HUES64 (cell line): ENCODE data around the gene METTL6. TPM values are rescaled to one million over a fixed set of nuclear protein-coding genes. Genes with fewer than 3 reads are reported as not detected.

Experiments used
- H3K27ac ChIP-seq: 2 replicates; pipeline ENCODE4 v1.7.0; 2013; ENCODE audit warnings: low read depth, low read length, inconsistent platforms
- H3K27me3 ChIP-seq: 2 replicates; pipeline ENCODE4 v1.6.1; 2013; ENCODE audit warnings: mild to moderate bottlenecking, low read length; ENCODE audit not compliant: insufficient read depth
- H3K36me3 ChIP-seq: 2 replicates; pipeline ENCODE4 v1.6.1; 2013; ENCODE audit warnings: mild to moderate bottlenecking, low read length; ENCODE audit not compliant: insufficient read depth
- H3K4me1 ChIP-seq: 2 replicates; pipeline ENCODE4 v1.6.1; 2013; ENCODE audit warnings: mild to moderate bottlenecking, low read length, moderate library complexity; ENCODE audit not compliant: insufficient read depth
- H3K4me3 ChIP-seq: 2 replicates; pipeline ENCODE4 v1.5.1; 2013; ENCODE audit warnings: mild to moderate bottlenecking, low read length, moderate library complexity
- H3K9ac ChIP-seq: 2 replicates; pipeline ENCODE4 v1.6.1; 2013; ENCODE audit warnings: mild to moderate bottlenecking, low read depth, low read length
- H3K9me3 ChIP-seq: 2 replicates; pipeline ENCODE4 v1.6.1; 2013; ENCODE audit warnings: low read depth, low read length; ENCODE audit not compliant: insufficient read depth
- WGBS: fragments of 150-250, 120-280 bp; methylation state at CpG from one replicate; pipeline ENCODE4 v1.1.7; 2013; ENCODE audit warnings: missing lambda C conversion rate; 5-methylcytosine and 5-hydroxymethylcytosine counted together
- polyA plus RNA-seq, 2 experiments: library from polyadenylated mRNA; stranded (reverse); fragments of 50-300 nt; gene quantifications; one replicate each; pipeline ENCODE4 v1.2.3, GENCODE V29; 2013

METTL6 gene
- 17.0 TPM for polyA plus RNA-seq (2013, experiment 1 of 2)
- polyA plus RNA-seq (2013, experiment 2 of 2), result 16.5 TPM

GRCh38 chr3:15427182-15427880, at the start of gene METTL6, which contains the start of gene EAF1:
Gene METTL6, minus strand, starts transcription at chr3:15427544. Its CDS starts 1,033 bp downstream, at chr3:15426511.
Gene EAF1, plus strand, starts transcription at chr3:15427598. Its CDS starts 182 bp downstream, at chr3:15427780.
- WGBS, result under 1% methylated on average over 52 of the region's 52 CpGs
- H3K27me3 ChIP-seq, result no peaks in the 10 kb centered on the region

GRCh38 chr3:15476378-15476777, 49.0 kb upstream of the METTL6 start:
- Histone ChIP-seq H3K36me3 (no peaks in the 10 kb centered on the region), H3K4me1 (no peaks in the 10 kb centered on the region), H3K27me3 (no peaks in the 10 kb centered on the region), H3K9me3 (no peaks in the 10 kb centered on the region), H3K9ac (no peak overlapping the region), H3K4me3 (no peak overlapping the region), H3K27ac (no peak overlapping the region)
- 98% methylated on average over 3 of the region's 3 CpGs for WGBS

More at GRCh38 chr3:15427182-15427880, at the start of gene METTL6, which contains the start of gene EAF1:
- Histone ChIP-seq H3K27ac (peak within 1 kb of the TSS; percentile 91), H3K9me3 (no peaks in the 10 kb centered on the region), H3K4me3 (peak within 1 kb of the TSS; percentile 98), H3K36me3 (peaks cover 63% of the 10 kb centered on the region), H3K9ac (peak within 1 kb of the TSS; percentile 95), H3K4me1 (peaks cover 8% of the 10 kb centered on the region; the same call in 1 of the 2 replicates)

GRCh38 chr3:15475161-15475560, 47.8 kb upstream of the METTL6 start:
- WGBS, result 53% methylated on average over 5 of the region's 5 CpGs
- Histone ChIP-seq H3K9me3 (no peaks in the 10 kb centered on the region), H3K36me3 (no peaks in the 10 kb centered on the region), H3K4me3 (no peak overlapping the region), H3K4me1 (no peaks in the 10 kb centered on the region), H3K9ac (no peak overlapping the region), H3K27me3 (no peaks in the 10 kb centered on the region), H3K27ac (no peak overlapping the region)

- Histone ChIP-seq H3K27me3 (no peaks in the 10 kb centered on the region), H3K27ac (no peak overlapping the region), H3K4me3 (no peak overlapping the region), H3K36me3 (no peaks in the 10 kb centered on the region), H3K9me3 (no peaks in the 10 kb centered on the region), H3K9ac (no peak overlapping the region), H3K4me1 (no peaks in the 10 kb centered on the region)
- WGBS, result 92% methylated on average over 2 of the region's 3 CpGs
These were observed 44.5 kb upstream of the METTL6 start for GRCh38 chr3:15471861-15472260.

- WGBS, result 95% methylated on average over 2 of the region's 2 CpGs
- no peaks in the 10 kb centered on the region for H3K9me3 ChIP-seq
- no peak overlapping the region for H3K9ac ChIP-seq
- H3K27me3 ChIP-seq, result no peaks in the 10 kb centered on the region
- H3K27ac ChIP-seq, result no peak overlapping the region
- H3K36me3 ChIP-seq, result no peaks in the 10 kb centered on the region
- H3K4me3 ChIP-seq, result no peak overlapping the region
- H3K4me1 ChIP-seq, result no peaks in the 10 kb centered on the region
These were observed 43.5 kb upstream of the METTL6 start for GRCh38 chr3:15470849-15471248.

- Histone ChIP-seq H3K4me3 (no peak overlapping the region), H3K9me3 (no peaks in the 10 kb centered on the region), H3K27ac (no peak overlapping the region), H3K36me3 (no peaks in the 10 kb centered on the region), H3K4me1 (no peaks in the 10 kb centered on the region), H3K27me3 (no peaks in the 10 kb centered on the region), H3K9ac (no peak overlapping the region)
- WGBS, result 65% methylated on average over 6 of the region's 6 CpGs
These were observed 42.9 kb upstream of the METTL6 start for GRCh38 chr3:15470261-15470660.

GRCh38 chr3:15467227-15468181, 40.2 kb upstream of the METTL6 start:
- no peaks in the 10 kb centered on the region for H3K27me3 ChIP-seq
- no peak overlapping the region for H3K27ac ChIP-seq
- H3K9me3 ChIP-seq, result no peaks in the 10 kb centered on the region
- no peak overlapping the region for H3K9ac ChIP-seq
- no peak overlapping the region for H3K4me3 ChIP-seq
- H3K4me1 ChIP-seq, result no peaks in the 10 kb centered on the region
- no peaks in the 10 kb centered on the region for H3K36me3 ChIP-seq
- WGBS, result 92% methylated on average over 11 of the region's 11 CpGs

- WGBS, result 93% methylated on average over 6 of the region's 6 CpGs
- H3K4me1 ChIP-seq, result no peaks in the 10 kb centered on the region
- H3K4me3 ChIP-seq, result no peak overlapping the region
- H3K27me3 ChIP-seq, result no peaks in the 10 kb centered on the region
- H3K36me3 ChIP-seq, result no peaks in the 10 kb centered on the region
- no peak overlapping the region for H3K9ac ChIP-seq
- no peak overlapping the region for H3K27ac ChIP-seq
- H3K9me3 ChIP-seq, result no peaks in the 10 kb centered on the region
These were observed 38.7 kb upstream of the METTL6 start for GRCh38 chr3:15465876-15466585.

GRCh38 chr3:15462451-15462850, 35.1 kb upstream of the METTL6 start:
- no peak overlapping the region for H3K4me3 ChIP-seq
- no peaks in the 10 kb centered on the region for H3K9me3 ChIP-seq
- WGBS, result 92% methylated on average over 5 of the region's 5 CpGs
- H3K27me3 ChIP-seq, result no peaks in the 10 kb centered on the region
- no peak overlapping the region for H3K9ac ChIP-seq
- no peak overlapping the region for H3K27ac ChIP-seq
- no peaks in the 10 kb centered on the region for H3K36me3 ChIP-seq
- H3K4me1 ChIP-seq, result no peaks in the 10 kb centered on the region

- H3K9me3 ChIP-seq, result no peaks in the 10 kb centered on the region
- no peak overlapping the region for H3K4me3 ChIP-seq
- no peak overlapping the region for H3K9ac ChIP-seq
- 84% methylated on average over 4 of the region's 4 CpGs for WGBS
- no peak overlapping the region for H3K27ac ChIP-seq
- no peaks in the 10 kb centered on the region for H3K36me3 ChIP-seq
- no peaks in the 10 kb centered on the region for H3K4me1 ChIP-seq
- H3K27me3 ChIP-seq, result no peaks in the 10 kb centered on the region
These were observed 33.7 kb upstream of the METTL6 start for GRCh38 chr3:15460891-15461531.
